ELF-1 (cell line): ENCODE measurements around the gene COL25A1.

Source experiments
- DNase-seq: peaks from one replicate; pipeline ENCODE4 v3.0.0-alpha.2; 2016; ENCODE audit warnings: low read depth, low spot score

The COL25A1 gene

DNA sequence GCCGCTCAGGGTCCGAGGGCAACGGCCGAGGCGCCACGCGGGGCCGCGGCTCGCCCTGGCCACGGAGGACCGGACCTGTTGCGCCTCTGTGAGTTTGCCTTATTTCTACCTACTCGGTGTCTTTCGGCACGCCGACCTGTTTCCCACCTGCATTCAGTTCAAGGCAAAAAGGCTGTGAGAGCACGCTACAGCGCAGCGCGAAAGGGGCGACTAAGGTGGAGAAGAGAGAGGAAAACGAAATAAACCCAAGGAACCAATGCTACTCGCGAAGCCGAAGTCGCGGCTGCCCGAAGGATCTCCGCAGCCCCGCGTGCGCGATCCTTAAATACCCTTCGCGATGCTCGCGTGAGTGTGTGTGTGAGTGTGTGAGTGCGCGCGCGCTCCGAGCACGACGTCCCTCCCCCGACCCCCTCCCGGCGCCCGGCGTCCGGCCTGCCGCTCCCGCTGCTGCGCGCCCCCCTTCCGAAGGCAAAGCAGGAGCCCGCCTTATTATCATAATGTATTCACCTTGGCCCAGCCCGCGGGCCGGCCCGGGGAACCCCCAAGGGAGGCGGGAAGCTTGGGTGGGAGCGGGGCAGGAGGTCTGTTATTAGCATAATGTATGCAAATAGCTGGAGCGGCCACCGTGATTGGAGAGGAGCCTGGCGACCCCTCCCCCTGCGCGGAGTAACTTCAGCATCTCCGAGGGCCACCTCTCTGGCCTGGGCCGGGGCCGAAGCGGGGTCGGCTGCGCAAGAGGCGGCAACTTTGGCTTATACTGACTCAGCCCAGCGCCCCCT lies at the start of gene COL25A1:
Gene COL25A1, minus strand, starts transcription at position 298 of the 779 bp plus-strand sequence.
- DNase-seq, result peak; percentile 96

DNA sequence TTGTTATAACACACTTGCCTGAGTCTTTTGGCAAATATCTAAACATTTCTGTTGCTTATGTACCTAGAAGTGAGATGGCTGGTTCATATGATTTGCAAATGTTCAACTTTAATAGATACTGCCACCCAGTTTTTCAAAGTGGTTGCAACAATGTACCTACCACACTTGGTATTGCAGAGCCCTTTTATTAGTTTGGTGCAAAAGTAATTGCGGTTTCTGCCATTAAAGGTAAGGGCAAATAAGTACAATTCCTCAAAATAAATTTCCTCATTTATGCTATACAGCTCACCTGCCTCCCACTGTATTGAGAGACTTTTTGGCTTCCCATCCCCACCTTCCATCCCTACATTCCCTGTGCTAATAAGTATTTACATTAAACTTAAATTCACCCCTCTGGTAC lies 47.7 kb upstream of the COL25A1 start:
- DNase-seq, result no peak

DNA sequence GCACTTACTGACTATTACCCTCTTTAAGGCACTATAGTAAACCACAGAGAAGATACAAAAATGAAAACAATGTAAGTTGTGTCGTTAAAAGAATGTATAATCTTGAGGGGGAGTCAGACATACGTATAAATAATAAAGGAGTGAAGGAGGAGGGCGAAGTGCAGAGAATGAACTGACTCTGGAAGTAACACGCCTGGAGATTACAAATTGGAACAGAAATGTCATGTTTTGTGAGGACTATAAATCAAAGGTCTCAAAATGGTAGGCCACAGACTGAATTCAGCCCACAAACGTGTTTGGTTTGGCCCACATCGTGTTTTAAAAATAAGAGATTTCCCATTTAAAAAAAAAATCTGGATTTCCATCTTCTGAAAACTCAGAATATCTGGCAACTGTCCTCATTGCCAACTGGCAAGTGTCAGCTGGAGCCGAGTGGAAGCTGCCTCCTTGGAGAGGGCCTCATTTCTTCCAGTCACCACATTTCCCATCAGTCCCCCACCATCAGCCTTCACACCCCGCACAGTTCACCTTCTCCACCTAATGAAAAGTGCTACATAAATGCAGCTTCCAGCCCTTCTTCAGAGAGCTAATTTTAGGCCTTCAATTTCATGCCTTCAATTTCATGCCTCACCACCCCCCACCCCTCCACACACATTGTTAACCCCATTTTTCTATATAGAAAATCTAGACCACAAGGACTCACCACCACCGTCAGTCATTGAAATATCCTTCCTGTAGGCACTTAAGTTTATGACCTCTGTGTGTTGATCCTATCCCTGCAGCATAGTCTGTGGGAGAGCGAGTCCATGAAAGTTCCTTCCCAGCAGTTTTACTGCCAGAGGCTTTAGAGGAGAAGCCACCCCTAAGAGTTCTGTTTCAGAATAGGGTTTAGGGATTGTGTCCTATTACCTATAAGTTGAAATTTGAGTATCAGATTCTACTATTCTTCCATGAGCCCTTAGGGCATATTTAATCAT lies 32.0 kb upstream of the COL25A1 start:
- DNase-seq, result no peak

DNA sequence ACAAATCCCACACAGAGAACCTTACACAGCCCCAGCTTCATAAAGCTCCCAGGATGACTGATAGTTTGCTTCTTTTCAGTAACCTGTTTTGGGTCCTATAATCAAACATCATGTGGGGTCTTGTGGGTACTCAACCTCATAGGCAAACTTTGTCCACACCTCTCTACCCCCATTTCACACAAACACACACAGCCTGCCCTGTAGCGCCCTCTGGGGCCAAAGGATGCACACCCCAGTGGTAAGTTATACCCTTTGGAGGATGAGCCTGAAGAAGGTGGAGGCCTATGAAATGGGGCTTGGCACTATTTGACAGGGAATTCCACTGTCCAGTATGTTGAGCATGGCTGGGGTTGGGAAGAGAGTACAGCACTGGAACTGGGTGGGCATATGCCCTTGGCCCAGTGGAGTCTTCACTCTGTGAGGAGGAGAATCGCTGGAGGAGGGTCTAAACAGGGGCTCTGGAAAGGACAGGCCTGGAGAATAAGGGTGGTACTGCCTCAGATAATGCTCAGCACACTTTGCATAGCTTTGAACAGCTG lies 30.5 kb upstream of the COL25A1 start:
- DNase-seq, result peak; percentile 54

DNA sequence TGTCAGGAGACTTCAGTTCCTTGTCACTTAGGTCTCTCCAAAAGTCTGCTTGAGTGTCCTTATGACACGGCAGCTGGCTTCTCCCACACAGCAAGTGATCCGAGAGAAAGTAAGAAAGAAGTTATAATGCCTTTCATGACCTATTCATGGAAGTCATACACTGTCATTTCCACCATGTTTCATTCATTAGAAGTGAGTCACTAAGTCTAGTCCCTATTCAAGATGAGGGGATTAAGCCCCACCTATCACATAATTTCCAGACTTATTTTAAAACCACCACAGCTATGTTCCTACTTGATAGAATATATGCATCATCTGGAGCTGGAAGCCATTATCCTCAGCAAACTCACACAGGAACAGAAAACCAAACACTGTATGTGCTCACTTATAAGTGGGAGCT lies 25.2 kb upstream of the COL25A1 start:
- DNase-seq, result no peak

DNA sequence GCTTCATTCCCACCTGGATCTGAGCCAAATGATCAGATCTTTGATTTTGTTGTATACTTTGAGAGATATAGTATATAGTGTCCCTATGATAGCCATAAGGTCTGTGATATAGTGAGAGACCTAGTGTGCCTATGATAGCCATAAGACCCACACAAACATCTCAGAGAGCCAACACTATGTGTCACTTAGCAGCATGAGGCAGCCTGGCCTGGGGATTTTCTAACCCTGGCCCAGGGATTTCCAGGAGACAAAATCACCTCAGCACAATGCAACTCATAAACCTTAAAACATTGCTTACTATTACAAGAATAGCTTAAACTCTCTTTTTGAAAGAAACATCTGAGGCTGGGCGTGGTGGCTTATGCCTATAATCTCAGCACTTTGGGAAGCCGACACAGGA lies 23.2 kb upstream of the COL25A1 start:
- no peak for DNase-seq

DNA sequence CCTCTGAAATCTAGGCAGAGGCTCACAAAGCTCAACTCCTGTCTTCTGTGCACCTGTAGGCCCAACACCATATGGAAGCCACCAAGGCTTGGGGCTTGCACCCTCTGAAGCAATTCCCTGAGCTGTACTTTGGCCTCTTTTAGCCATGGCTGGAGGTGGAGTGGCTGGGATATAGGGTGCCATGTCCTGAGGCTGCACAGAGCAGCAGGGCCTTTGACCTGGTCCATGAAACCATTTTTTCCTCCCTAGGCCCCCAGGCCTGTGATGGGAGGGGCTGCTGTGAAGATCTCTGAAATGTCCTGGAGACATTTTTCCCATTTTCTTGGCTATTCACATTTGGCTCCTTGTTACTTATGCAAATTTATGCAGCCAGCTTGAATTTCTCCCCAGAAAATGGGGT lies 20.9 kb upstream of the COL25A1 start:
- no peak for DNase-seq

DNA sequence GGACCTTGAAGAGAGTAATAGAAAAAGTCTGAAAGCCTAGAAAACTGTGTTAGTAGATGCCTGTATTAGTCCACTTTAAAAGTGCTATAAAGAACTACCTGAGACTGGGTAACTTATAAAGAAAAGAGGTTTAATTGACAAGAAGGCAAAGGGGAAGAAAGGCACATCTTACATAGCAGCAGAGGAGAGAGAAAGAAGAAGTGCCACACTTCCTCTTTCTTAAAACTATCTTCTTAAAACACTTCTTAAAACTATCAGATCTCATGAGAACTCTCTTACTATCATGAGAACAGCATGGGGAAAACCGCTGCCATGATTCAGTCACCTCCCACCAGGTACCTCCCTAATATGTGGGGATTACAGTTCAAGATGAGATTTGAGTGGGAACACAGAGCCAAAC lies 18.8 kb upstream of the COL25A1 start:
- DNase-seq, result no peak

DNA sequence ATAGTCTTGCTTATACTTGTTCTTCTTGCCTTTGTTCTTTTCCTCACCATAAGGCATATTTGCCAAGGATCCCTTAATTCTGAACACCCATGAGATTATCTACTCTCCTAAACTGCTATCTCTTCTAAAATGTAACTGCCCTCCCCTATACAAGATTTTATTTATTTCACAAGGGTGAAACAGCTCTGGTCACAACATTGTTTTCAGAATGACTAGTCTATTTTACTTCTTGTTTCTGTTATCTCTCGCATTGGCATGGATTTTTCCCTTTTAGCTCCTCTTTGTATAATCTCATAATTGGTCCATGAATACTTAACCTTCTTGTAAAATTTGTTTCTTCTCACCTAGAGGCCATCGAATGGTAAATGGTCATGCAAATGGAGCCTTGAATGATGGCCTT lies 17.2 kb upstream of the COL25A1 start:
- DNase-seq, result no peak

DNA sequence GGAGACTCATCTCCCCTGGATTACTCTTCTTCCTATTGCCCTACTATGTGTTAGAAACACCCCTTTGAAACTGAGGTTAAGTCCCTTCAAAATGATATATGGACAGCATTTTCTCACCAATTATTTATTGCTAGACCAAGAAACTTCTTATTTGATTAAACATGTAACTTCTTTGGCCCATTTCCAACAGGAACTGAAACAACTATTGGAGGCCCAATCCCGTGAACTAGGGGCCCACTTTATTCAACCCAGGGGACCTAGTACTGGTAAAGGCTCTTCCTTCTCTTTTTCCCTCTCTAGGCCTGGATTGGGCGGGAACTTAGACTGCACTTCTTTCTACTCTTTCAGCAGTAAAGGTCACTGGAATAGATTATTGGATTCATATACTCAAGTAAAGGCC lies 16.7 kb upstream of the COL25A1 start:
- DNase-seq, result no peak

DNA sequence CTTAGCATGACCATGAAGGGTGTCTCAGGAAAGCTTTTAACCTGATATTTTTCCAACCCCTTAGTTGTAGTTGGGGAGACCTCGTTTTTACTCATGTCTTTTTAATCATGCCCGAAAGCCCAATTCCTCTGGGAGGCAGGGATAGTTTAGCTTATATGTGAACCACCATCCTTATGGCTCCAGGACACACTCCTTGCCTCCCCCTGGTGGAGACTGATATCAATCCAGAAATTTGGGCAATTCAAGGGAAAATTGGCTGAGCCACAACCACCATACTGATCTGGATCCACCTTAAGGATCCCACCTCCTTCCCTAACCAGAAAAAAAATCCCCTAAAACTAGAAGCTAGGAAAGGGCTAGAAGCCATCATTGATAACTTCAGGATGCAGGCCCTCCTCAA lies 13.4 kb upstream of the COL25A1 start:
- no peak for DNase-seq

DNA sequence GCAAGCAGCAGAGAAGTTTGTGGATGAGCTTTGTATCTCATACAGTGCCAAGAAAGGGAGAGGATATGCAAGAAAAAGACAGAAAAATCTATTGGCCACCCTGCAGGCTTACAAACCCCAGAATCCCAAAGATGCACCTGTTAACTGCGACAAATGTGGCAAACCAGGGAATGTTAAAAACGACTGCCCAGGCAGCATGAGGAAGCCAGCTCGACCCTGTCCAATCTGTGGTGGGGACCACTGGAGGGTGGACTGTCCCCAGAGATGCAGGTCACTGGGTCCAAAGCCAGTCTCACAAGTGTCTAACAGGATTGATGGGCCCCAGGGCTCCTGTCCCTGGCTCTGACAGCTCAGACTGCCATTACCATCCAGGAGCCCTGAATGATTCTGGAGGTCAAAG lies 12.9 kb upstream of the COL25A1 start:
- DNase-seq, result no peak

DNA sequence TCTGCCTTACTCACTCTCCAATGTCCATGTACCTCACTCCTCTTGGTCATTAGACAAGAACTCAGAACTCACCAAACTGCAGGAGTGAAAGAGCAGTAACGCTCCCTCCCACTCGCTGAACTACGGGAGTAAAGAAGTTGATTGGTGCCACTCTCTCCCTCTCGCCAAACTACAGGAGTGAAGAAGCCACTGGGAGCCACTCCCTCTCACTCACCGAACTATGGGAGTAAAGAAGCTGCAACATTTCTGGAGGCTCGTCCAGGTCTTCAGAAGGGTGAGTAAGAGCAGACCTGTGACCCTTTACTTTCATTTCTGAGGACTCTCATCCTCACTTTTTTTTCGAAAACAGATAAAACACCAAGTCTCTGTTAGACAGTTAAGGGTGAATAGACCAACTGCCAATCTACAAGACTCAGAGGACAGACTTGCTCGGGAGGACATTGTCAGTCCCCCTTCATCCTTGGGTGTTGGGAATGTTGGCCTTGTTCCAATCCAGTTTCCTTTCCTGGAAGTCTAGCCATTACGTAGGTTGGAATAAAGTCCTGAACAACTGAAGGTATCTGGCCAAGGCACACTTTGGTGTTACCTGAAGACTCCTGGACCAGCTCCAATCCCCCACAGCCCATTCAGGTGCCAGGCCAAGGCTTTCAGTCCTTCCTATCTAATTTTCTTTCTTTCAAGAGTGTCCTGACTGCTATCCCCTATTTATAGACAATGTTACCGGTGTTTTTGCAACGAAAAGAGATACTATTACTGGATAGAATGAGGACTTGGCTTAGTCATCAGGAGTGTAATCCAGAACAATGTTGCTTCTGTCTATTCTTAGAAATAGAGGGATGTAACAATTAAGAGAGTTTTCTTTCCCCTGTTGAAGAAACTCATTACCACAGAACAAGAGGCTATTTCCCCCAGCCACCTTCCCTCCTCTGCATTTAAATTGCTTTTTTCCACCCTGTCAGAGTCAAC lies 11.0 kb upstream of the COL25A1 start:
- DNase-seq, result no peak

DNA sequence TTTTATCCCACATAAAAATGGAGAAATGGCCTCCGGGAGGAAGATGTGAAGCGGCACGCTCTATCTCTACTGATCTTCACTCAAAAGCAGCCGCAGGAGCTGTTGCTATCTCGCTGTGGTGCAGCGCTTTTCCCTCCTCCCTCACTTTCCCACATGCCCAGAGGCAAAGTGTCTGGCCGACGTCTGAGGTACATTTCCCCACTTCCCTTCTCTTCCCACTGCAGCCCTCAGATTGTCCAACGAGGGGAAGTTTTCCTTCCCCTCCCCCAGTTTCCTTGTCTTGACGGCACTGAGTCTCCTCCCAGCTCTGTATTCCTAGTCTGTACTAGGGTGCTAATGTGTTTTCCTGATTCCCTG lies 660 bp upstream of the COL25A1 start:
- no peak for DNase-seq

DNA sequence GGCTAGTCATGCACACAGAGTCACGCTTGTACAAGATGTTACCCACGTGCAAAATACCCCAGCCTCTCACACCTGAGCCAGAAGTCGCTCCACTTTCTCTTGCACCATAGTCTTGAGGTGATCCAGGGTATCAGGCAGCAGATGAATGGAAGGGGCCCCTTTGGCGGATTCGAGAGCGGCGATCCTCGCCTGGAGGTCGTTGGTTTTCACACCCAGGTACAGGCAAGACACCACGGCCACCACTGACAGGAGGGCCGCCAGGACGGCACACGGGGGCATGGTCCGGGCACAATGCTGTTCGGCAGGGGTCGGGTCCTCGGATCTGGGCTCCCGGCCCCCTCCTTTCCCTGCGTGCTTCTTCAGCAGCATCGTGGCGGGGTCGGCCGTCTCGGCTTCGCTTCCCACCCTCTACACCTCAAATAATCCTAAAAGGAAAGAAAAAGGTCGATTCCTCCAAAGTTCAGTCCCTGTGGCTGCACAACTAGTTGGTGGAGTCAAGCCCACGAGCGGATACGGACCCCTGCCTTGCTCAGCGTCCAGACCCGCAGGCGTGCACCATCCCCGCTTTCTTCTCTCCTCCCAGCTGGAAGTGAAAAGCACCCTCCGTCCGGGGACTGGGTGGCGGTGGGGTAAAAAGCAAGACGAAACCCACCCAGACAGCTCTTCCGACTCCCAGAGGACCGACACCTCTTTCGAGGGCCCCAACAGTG lies 652 bp downstream of the COL25A1 start:
- peak; percentile 29 for DNase-seq

DNA sequence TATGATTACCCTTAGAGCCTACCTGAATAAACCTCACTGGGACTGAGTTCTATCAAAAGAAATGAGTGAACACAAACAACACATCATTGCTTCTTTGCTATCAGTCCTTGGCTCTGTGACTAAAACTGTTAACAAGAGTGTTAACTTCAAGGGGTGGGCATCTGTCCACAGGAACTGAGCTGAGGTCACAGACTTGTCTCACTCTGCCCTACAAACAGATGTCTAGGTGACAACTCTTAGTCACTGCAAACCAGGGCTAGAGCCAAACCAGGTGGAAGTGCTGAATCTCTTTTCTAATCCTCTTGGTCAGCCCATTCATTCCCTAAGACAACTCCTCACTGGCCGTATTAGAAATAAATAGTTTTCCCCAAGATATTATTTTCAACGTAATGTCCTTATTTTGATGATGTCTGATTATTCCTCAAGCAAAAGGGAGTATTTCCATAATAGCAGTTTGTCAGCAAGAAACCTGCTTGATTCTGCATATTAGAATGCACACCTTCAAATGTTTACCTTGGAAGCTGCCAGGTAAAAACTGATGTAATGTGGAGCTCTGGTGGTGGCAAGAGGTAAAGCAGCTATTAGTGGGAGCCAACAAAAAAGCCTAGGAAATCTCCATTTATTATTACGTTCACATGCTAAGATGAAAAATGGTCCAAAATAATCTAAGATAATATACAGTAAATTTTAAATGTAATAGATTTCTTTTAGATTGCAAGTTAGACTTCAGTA lies 4.0 kb downstream of the COL25A1 start:
- DNase-seq, result no peak

DNA sequence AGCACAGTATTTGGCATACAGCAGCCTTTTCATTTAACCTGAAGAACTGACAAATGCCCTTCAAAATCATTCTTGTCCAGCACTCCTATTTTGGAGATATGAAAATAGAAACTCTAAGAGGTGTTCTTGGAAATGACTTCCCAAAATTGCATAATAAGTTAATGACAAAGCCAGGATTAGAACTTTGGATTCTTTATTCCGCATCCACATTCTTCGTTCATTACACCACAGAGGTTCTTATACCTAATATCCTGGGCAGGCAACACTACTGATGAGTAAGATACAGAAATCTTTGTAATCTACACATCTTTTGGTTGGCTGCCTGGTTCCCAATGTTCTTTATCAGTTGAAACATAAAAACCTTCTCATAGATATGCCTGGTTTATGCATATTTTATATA lies 5.9 kb downstream of the COL25A1 start:
- no peak for DNase-seq

DNA sequence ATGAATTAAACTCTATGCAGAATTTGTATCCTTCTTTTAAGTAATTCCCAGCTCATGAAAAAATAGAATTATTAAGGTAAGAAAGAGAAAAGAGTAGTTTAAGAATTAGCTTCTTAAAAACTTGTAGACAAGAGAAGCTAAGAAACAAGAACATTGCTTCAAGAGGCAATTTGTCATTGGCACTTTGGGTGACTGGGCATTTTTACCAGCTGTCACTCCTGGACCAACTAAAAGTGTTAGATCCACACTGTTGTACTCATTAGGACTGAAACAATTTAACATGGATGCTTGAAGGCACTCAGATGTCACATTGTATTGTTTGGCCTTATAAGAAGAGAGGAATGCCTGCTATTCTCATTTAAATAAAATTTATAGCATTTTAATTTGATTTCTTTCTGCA lies 7.4 kb downstream of the COL25A1 start:
- DNase-seq, result no peak

DNA sequence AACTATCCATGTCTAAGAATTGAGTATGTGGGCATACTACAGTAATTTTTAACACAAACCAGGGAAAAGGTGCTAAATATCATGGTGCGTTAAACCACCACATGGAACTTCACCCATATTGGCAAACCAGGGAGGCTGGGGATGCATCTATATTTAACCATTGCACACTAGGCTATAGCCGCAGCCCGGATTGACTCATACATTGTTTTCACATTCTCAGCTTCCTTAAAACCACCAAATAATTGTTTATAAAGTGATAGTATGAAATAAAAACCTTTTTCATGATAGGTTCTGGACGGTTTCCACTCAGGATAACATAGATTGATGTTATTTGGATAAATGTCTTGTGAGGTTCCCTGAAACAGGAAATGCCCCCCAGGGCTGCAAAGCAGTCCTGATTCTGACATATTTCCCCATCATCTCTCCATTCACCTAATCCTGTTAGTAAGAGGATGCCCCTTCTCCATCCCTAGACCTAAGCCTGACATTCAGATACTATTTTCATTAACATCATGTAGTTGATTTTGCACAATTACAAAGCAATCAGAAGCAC lies 7.9 kb downstream of the COL25A1 start:
- no peak for DNase-seq

DNA sequence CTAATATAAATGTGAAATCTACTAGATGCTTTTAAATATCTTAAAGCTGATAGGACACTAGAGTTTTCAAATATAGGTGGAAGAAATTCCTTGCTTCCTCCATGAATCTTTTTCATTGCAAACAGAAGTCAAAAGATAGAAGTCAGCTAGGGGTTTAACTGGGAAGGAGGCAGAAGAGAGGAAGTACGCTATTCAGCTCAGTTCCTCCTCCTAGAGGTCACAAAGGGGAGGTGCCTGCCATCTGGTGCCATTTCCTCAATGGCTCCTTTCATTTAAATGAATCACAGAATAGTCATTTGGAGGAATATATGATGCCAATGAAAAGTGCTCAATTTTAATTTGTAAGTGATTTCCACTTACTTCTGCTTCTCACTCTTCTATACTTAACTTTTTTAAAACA lies 8.5 kb downstream of the COL25A1 start:
- DNase-seq, result peak; percentile 49
